Sigmoid colon (tissue), 7 donors: ENCODE results near the gene SMG9. TPM values are rescaled to one million over a fixed set of nuclear protein-coding genes. Genes with fewer than 3 reads are reported as not detected.
A peak's percentile ranks its signal among the peaks of the same experiment; 100 is the strongest.

Source experiments
- DNase-seq: peaks from one replicate; pipeline ENCODE4 v3.0.0-alpha.2; 2019
- H3K27ac ChIP-seq, 4 donors: fragments of 200-600 bp; sonication (generic); one replicate each; pipeline ENCODE4 v1.5.1; 2016 to 2019; ENCODE audit warnings: mild to moderate bottlenecking in 1 of 4
- H3K27me3 ChIP-seq, 3 donors: fragments of 200-600 bp; sonication (generic); one replicate each; pipeline ENCODE4 v1.5.1; 2019; ENCODE audit warnings: mild to moderate bottlenecking in 1 of 3
- H3K36me3 ChIP-seq, 4 donors: fragments of 200-600 bp; sonication (generic); one replicate each; pipeline ENCODE4 v1.5.1; 2016 to 2019
- H3K4me1 ChIP-seq, 4 donors: fragments of 200-600 bp; sonication (generic); one replicate each; pipeline ENCODE4 v1.5.1; 2017 to 2019
- H3K4me3 ChIP-seq, 4 donors: fragments of 200-600 bp; sonication (generic); one replicate each; pipeline ENCODE4 v1.5.1; 2017 to 2019; ENCODE audit warnings: mild to moderate bottlenecking in 2 of 4, moderate library complexity in 1 of 4
- H3K9me3 ChIP-seq, 4 donors: fragments of 200-600 bp in 3 of 4; sonication (generic) in 3 of 4; one replicate each; pipeline versions ENCODE4 v1.5.1 to v1.6.1; 2013 to 2019
- EP300 ChIP-seq, 4 donors: sonication (generic); formaldehyde crosslinking; IDR thresholded peaks; one replicate each; pipeline ENCODE4 v1.6.1; 2017; ENCODE audit warnings: antibody characterized with exemption in 4 of 4
- POLR2A ChIP-seq, 2 donors: fragments of 450-650 bp; IDR thresholded peaks; one replicate each; pipeline ENCODE4 v1.6.1; 2016; ENCODE audit warnings: antibody characterized with exemption in 2 of 2, mild to moderate bottlenecking in 2 of 2, moderate library complexity in 2 of 2
- POLR2AphosphoS5 ChIP-seq, 4 donors: sonication (generic); formaldehyde crosslinking; IDR thresholded peaks; one replicate each; pipeline ENCODE4 v1.6.1; 2017; ENCODE audit warnings: antibody characterized with exemption in 4 of 4
- WGBS, 2 donors: extraction: QIAGEN DNeasy Blood & Tissue Kit; methylation state at CpG; one replicate each; pipeline ENCODE4 v1.1.7; 2013; 5-methylcytosine and 5-hydroxymethylcytosine counted together
- intact Hi-C: fragments of 100-400 bp; cut with DNase I; formaldehyde crosslinking; loops from one replicate; pipeline ENCODE4 v1.15.1; 2023
- polyA plus RNA-seq, 3 donors: library from polyadenylated mRNA; stranded (reverse); fragments of 200-250 nt; gene quantifications; one replicate each; pipeline ENCODE4 v1.2.3, GENCODE V29; 2013
- total RNA-seq, 4 donors: library from RNA; depleted of rRNA; stranded (reverse); fragments of >200 nt; gene quantifications; one replicate each; pipeline ENCODE4 v1.1.0, GENCODE V29; 2016
- TF ChIP-seq, protein P1 (sequence below), 4 experiments: fragments of 450-650 bp in 3 of 4; fragments of 200-600 bp in 1 of 4; IDR thresholded peaks; one replicate each; pipeline ENCODE4 v1.5.1; 2016 to 2019; ENCODE audit warnings: antibody characterized with exemption in 4 of 4, mild to moderate bottlenecking in 3 of 4, moderate library complexity in 2 of 4
- donor health status: healthy with polysubstance abuse.
- donor health status: Bipolar disorder and iron deficiency.
- donor health status: healthy.

The SMG9 gene
- total and polyA plus RNA-seq, 7 donors, result 5.6 to 36.5 (median 12.5) TPM

DNA sequence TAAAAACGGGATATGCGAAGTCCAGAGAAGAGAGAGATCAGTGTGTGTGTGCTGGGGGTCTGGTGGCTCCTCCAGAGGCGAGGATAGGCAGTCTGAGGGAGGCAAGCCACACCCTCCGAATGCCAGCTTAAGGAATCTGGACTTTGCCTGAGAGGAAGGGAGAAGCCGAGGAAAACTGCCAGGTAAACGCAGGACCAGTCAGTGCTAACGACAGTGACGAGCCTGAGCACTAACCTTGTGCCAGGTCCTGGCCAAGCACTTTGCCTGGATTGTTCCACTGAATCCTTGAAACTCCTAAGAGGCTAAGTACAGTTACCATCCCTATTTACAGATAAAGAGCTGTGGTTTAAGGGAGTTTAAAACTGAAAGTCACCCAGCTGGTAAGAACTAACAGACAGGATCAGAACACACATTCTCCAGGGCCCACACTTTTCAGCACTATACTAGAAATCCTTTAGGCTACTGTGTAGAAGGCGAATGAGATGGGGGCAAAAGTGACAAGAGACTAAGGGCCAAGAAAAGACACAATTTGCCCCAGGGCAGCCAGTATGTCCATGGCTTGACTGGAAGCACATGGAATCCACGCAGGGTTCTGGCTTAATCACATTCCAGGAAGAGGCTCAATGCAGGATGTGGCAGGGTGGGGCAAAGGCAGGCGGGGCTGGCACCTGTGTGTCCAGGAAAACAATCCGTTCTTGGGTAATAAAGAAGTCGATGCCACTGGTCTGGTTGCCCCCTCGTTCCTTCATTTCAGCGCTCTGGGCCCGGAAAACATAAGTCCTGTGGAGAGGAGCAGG is 15.1 kb downstream of the SMG9 start:
- no peak for DNase-seq
- peak overlapping the region in 2 of 4 donors; percentile 36 to 52 for H3K27ac ChIP-seq
- WGBS, 2 donors, result 20 to 67% methylated on average over 16 of the region's 16 CpGs
- TF ChIP-seq POLR2A (IDR thresholded peaks at IDR 0.05) (peak in 1 of 2 donors; percentile 16), POLR2AphosphoS5 (IDR thresholded peaks at IDR 0.05) (no peak), EP300 (IDR thresholded peaks at IDR 0.05) (no peak)
- TF ChIP-seq, protein P1, sequence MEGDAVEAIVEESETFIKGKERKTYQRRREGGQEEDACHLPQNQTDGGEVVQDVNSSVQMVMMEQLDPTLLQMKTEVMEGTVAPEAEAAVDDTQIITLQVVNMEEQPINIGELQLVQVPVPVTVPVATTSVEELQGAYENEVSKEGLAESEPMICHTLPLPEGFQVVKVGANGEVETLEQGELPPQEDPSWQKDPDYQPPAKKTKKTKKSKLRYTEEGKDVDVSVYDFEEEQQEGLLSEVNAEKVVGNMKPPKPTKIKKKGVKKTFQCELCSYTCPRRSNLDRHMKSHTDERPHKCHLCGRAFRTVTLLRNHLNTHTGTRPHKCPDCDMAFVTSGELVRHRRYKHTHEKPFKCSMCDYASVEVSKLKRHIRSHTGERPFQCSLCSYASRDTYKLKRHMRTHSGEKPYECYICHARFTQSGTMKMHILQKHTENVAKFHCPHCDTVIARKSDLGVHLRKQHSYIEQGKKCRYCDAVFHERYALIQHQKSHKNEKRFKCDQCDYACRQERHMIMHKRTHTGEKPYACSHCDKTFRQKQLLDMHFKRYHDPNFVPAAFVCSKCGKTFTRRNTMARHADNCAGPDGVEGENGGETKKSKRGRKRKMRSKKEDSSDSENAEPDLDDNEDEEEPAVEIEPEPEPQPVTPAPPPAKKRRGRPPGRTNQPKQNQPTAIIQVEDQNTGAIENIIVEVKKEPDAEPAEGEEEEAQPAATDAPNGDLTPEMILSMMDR (IDR thresholded peaks at IDR 0.05), result no peak
- no peaks in the 10 kb centered on the region for H3K27me3 ChIP-seq
- no peaks in the 10 kb centered on the region for H3K9me3 ChIP-seq
- intact Hi-C loops, result no loop called here
- H3K4me1 ChIP-seq, result peaks cover 0 to 5% (median 0%) of the 10 kb centered on the region in 4 donors
- peaks cover 9 to 91% (median 45%) of the 10 kb centered on the region in 4 donors for H3K36me3 ChIP-seq
- H3K4me3 ChIP-seq, result no peak overlapping the region

DNA sequence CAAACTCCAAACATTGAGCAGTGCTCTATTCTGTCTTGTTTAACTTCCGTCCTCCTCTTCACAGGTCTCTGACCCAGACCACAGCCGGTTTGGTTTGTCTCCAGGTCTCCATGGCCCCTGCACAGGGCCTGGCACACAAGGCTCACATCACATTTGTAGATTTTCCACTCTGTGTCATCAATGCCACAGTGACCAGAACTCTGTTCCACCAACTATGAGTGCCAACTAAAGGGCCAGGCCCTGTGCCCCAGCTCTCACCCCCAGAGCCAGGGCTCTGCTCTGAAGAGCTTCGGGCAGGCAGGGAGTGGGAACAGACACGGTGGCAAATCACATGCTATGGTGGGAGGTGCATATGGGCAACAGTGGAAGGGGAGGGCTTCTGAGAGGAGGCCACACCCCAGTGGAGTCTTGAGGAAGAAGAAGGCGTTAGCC is 16.0 kb downstream of the SMG9 start:
- intact Hi-C loops, result no loop called here
- no peak for DNase-seq
- Histone ChIP-seq H3K4me3 (no peak overlapping the region), H3K4me1 (peaks cover 0 to 5% (median 0%) of the 10 kb centered on the region in 4 donors), H3K27ac (peak overlapping the region in 2 of 4 donors; percentile 36 to 52), H3K27me3 (no peaks in the 10 kb centered on the region), H3K9me3 (no peaks in the 10 kb centered on the region), H3K36me3 (peaks cover 9 to 89% (median 45%) of the 10 kb centered on the region in 4 donors)
- no peak for TF ChIP-seq POLR2A (IDR thresholded peaks at IDR 0.05)
- TF ChIP-seq, protein P1 (IDR thresholded peaks at IDR 0.05), result no peak
- peak in 2 of 4 donors; percentile 21 to 41 for TF ChIP-seq POLR2AphosphoS5 (IDR thresholded peaks at IDR 0.05)
- TF ChIP-seq EP300 (IDR thresholded peaks at IDR 0.05), result no peak
- 31 to 64% methylated on average over 5 of the region's 5 CpGs for WGBS, 2 donors

DNA sequence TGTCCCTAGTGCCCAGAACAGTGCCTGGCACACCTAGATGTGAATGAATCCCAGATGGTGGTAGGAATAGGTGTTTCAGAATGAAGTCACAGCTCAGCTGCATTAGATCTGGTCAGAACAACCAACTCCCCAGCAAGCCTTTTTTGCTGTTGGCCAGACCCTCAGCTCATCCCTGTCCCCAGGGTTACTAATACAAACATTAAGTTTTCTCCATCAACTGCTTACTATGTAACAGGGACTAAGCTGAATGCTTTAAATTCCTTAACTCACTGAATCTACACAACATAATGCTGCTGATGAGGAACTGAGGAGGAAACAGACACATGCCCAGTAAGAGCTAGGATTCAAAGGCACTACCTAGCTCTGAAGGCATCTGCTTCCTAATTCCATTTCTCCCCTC is 18.8 kb downstream of the SMG9 start:
- peaks cover 25 to 90% (median 55%) of the 10 kb centered on the region in 4 donors for H3K36me3 ChIP-seq

GRCh38 chr19:43735013-43735412 is 19.7 kb downstream of the SMG9 start:
- Histone ChIP-seq H3K36me3 (peaks cover 29 to 89% (median 51%) of the 10 kb centered on the region in 4 donors), H3K4me3 (no peak overlapping the region), H3K27ac (no peak overlapping the region), H3K27me3 (no peaks in the 10 kb centered on the region), H3K4me1 (peaks cover 0 to 5% (median 0%) of the 10 kb centered on the region in 4 donors), H3K9me3 (no peaks in the 10 kb centered on the region)
- 96 to 98% methylated on average over 6 of the region's 6 CpGs for whole genome bisulfite sequencing, 2 donors
- TF ChIP-seq EP300 (IDR thresholded peaks at IDR 0.05), result no peak
- TF ChIP-seq POLR2A (IDR thresholded peaks at IDR 0.05), result no peak
- TF ChIP-seq, protein P1 (IDR thresholded peaks at IDR 0.05), result no peak
- TF ChIP-seq POLR2AphosphoS5 (IDR thresholded peaks at IDR 0.05), result no peak
- DNase-seq, result no peak
- intact Hi-C loops, result no loop called here

More for the DNA sequence above, 18.8 kb downstream of the SMG9 start:
- no peak for TF ChIP-seq POLR2AphosphoS5 (IDR thresholded peaks at IDR 0.05)
- TF ChIP-seq EP300 (IDR thresholded peaks at IDR 0.05), result no peak
- no peak for TF ChIP-seq POLR2A (IDR thresholded peaks at IDR 0.05)
- TF ChIP-seq, protein P1 (IDR thresholded peaks at IDR 0.05), result no peak
- no peak overlapping the region for H3K4me3 ChIP-seq
- no peak for DNase-seq
- no peaks in the 10 kb centered on the region for H3K27me3 ChIP-seq
- peaks cover 0 to 5% (median 0%) of the 10 kb centered on the region in 4 donors for H3K4me1 ChIP-seq
- no peak overlapping the region for H3K27ac ChIP-seq
- no peaks in the 10 kb centered on the region for H3K9me3 ChIP-seq
- intact Hi-C loops, result no loop called here
